Hematopoietic multipotent progenitor cell treated with erythropoietin and hydrocortisone succinate and interleukin-3 and kit ligand, for 15 days (in vitro differentiated cells): Measurements from ENCODE around the gene ZMYND11.

Experiments used
- DNase-seq: peaks from one replicate; pipeline ENCODE4 v3.0.0-alpha.2; 2015; ENCODE audit warnings: low spot score

The ZMYND11 gene

DNA sequence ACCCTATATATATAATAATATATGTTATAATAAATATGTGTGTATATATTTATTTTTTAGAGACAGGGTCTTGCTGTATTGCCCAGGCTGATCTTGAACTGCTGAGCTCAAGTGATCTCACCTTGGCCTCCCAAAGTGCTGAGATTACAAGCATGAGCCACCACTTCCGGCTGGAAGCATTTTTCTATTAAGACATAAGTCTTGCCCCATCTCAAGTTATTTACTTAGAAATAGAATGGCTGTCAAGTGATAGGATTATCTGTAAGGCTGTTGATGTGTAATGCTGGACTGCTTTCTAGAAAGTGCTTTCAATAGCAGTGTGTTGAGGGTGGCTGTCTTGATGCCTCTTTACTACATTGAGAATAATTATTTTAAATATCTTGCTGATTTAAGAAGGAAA is 65.2 kb downstream of the ZMYND11 start:
- DNase-seq = no peak

DNA sequence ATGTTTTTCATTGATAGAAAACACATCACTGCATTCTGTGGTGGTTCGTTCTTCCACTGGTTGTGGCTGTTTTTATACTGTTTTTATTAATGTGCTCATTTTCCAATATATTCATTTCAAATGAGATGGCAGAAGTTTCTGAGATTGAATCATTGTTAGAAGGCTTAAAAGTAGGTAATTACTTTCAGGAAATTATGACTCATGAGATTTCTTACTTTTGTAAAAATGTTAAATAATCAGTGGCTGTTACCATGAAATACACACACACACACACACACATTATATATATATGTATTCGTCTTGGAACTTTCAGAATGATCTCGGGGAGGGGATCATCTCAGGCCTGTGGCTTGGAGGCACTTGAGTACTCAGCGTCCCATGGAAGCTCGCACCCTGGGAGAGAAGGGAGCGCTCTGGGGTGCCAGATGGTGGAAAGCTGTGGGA is 66.1 kb downstream of the ZMYND11 start:
- DNase-seq = no peak

DNA sequence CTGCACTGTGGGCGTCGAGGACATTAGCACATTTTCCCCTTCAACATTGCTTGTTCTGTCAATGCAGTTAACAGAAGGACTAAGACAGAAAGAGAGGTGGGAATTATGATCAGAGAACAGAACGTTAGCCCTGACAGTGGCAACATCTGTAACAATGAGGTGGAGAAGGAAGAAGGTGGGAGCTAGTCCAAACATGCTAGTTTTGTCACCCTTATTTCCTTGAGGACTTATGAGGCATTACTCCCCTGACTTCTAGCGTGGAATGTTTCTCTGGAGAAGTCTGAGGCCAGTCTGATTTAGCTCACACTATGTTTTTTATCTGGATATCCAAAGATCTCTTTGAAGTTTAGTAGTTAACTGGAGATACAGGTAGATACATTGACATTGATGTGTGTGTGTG is 73.4 kb downstream of the ZMYND11 start:
- no peak for DNase-seq

DNA sequence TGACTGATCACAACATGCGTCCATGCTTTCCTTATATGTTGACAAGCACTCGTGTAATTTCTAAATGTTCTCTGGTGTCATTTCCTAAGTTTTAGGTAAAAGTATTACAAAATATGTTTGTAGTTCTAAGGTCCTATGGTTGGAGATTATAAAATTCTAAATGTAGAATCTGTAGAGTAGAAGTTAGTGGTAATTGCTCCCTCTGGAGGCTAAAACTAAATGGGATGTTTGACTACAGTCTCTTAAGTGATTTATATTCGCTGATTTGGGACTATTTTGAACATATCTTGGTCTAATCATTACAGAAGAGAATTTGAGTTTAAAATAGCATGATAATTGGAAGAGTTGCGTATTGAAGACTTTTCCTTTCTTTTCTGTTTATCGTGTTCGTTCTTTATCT is 74.1 kb downstream of the ZMYND11 start:
- DNase-seq = no peak

DNA sequence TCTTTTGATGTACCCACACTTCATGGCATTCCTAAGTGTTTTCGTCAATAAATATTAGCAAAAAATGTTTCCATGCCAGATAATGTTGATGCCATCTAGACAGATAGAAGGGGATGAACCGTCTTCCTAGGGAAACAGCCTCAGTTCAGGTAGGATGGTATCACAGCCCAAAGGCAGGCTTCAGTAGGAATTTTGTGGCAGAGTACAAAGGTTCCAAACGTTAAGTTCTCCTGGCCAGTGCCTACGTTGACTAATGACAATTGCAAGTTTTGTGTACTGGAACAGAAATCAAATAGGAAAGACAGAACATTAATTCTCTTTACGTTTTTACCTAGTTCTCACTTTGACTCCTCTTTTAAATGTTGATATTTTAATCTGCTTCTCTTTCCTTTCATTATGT is 75.0 kb downstream of the ZMYND11 start:
- DNase-seq = no peak

DNA sequence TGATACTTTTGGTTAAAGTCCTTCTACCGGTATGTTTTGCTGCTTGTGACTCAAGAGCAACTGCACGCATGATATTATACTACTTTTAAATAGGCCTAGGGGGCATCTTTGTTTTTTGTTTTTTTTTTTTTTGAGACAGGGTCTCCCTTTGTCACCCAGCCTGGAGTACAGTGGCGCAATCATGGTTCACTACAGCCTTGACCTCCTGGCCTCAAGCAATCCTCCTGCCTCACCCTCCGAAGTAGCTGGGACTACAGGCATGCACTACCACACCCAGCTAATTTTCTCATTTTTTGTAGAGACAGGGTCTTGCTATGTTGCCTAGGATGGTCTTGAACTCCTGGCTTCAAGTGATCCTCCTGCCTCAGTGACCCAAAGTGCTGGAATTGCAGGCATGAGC is 80.2 kb downstream of the ZMYND11 start:
- no peak for DNase-seq

DNA sequence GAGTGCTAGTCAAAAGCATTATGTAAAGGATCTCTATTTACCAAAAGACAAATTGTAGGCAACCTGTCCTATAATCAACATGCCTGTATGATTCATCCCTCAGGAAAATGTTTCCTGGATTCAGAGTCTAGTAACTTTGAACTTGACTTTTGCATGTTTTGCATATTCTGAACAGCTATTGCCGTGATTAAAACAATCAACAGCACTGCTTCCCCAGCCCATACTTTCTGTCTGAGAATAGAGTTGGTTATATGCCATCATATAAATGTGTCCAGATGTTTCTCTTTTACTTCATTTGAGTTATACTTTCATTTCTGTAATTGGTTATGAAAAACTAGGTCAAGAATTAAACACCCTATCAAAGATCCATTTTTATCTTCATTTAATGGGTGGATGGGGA is 83.5 kb downstream of the ZMYND11 start:
- DNase-seq = no peak

DNA sequence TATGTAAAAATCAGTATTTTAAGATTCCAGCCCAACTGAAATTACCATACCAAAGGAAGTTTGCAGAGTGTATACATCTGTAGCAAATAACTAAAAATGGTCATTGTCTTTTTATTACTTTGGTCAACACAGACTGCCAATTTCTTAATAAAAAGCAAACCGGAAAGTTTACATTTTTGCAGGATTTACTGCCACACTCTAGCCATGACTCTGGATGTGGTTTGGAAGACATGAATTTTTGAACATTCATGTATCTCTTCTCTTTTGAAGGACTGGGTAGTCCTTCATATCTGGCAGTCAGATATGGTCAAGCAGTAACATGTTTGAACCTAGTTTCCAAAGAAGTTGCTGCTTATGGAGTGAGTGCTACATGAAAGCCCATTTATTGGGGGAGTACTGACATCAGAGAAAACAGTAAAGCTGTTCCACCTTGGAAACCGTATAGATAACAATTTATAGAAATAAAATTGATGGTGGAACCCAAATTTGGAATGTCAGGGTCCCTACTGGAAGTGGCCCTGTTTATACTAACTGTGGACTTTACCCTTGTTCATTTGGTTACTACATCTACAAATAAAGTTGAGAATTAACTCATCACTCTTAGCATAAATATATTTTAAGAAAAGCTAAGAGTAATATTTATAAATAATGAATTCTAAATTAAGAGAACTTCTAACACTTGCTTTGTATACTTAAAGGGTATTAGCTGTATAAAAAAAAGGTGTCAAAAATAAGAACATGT is 84.6 kb downstream of the ZMYND11 start:
- DNase-seq = no peak

DNA sequence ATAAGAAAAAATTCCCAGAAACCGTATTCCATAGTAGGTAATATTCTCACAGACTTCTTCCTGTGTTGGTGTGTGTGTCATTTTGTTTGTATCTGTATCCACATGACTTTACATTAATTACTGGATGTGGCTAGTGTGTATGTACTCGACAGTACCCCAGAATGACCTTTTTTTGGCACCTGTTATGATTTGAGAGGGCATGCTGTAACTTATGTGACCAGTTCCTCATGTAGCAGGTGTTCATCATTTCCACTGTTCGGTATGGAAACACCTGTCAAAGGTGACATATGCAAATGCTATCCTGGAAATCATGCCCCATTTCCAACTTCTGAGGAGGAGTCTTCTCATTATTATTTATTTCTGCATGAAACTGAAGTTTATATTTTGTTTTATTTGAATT is 89.3 kb downstream of the ZMYND11 start:
- no peak for DNase-seq

DNA sequence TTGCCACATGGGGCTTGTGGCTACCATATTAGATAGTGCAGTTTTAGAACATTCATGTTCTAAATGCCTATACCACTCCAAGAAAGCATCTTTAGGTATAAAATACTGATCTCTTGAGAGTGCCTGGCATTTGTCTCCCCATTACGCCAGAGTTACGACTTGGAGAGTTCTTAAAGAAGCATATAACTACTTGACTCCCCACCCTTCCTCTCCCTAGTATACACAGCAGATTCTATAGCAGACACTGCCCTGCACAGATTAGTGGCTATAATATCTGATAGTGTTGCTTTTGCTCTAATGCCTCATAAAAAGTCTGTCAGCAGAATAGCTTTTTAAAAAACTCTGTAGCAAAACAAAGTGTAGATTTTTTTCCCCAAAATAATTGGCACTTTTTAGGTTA is 90.8 kb downstream of the ZMYND11 start:
- no peak for DNase-seq

DNA sequence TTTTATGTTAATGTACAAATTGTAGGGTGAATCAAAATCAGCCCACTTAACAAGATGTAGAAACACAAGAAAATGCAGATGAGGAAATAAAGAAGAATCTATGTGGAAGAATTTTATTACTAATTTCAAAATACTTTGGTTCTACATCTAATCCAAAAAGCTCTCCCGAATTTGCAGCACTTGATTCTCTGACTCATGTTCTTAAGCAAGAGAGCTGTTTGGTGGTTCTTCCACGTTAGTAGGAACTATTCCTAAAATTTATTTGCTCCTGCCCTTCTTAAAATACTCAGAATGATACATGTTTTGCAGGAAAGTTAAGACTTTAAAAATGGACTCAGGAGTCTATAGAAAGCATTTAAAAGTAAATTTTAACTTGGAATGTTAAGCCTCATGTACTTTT is 91.8 kb downstream of the ZMYND11 start:
- no peak for DNase-seq

DNA sequence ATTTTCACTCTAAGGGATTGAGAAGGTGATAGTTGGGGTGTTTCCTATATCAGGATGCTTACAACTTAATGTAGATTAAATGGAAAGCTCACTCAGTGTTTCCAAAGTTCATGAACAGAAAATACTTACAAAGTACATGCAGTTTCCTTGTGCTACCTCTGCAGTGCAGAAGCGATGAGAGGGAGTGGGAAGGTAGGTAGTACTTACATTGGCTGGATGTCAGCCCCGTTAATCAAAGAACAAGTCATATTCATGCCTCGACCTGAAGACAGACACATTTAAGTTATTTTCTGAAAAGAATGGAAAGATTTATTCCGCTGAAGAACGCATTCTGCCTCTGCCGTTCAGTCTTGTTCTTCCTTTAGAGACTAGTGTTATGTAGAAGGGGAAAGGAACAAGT is 93.1 kb downstream of the ZMYND11 start:
- no peak for DNase-seq

DNA sequence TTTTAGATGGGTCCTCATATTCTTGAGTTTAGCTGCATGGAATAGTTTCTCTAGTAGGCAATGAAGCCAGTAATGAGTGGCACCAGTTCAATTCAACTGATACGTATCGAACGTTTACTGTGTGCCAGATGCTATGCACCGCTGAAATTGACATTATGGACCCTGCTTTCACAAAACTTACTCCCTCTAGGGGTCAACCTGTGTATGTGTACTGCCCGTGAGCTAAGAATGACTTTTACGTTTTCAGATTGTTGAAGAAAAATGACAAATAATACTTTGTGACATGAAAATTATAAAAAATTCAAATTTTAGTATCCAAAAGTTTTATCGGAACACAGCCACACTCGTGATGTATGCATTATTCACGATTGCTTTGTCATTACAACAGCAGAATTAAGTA is 95.5 kb downstream of the ZMYND11 start:
- DNase-seq = peak; percentile 10

DNA sequence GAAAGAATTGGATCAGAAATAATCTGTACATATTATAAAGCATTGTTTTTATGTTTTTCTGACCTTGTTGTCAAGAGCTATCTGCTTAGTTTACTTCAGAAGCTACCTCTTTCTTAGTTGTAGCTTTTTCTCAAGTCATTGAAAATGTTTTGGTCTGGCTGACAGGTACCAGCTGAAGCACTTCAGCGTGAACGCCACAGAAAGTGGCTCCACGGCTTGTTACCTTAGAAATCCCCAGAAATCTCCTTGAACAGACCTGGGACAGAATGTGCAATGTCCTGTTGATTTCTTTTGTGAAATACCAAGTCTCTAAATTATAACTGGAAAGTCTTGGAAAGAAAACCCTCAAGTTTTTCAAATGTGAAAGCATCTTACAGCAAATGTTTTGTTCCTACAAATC is 96.8 kb downstream of the ZMYND11 start:
- no peak for DNase-seq

DNA sequence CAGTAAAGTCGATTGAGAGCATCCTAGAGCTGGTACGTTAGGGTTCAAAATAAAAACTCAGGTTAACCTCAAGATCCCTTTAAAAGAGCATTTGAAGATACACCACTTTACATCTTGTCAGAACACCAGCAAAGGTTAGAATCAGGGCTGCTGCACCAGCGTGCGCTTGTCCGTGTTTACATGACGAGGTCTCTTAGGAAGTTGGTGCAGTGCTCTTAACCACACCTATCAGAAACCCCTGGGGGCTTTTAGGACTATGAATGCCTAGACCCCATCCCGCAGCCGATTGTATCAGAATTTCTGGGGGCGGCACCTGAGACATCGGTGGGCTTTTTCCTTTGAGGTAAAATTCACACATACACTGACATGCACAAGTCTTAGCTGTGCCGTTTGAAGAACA is 97.6 kb downstream of the ZMYND11 start:
- no peak for DNase-seq

DNA sequence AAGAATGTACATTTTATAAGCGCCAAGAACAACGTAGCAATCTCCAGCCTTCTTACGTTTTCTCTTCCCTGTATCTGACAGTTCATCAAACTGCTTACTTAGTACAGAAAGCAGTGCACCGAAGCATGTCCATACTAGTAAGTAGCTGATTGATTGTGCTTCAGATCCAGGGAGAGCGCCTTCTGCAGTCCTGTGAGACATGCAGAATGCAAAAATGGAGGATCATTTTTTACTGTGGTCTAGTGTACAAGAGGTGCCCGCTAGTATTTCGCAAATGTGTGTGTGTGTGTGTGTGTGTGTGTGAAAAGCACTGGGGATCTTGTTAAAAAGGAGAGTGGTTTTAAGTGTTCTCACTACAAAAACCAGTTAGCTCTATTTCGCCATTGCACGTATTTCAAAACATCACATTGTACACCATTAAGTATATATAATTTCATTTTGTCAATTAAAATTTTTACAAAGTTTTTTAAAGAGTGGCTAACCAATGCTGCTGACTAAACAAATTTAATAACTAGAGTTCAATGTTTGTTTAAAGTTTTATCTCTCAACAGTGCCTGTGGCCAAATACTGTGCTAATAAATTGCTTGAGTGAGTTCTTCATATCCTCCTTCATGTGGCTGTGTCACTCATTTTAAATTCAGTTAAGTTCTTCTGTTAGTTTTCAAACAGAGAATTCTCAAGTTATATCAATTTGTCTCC is 99.6 kb downstream of the ZMYND11 start:
- no peak for DNase-seq

DNA sequence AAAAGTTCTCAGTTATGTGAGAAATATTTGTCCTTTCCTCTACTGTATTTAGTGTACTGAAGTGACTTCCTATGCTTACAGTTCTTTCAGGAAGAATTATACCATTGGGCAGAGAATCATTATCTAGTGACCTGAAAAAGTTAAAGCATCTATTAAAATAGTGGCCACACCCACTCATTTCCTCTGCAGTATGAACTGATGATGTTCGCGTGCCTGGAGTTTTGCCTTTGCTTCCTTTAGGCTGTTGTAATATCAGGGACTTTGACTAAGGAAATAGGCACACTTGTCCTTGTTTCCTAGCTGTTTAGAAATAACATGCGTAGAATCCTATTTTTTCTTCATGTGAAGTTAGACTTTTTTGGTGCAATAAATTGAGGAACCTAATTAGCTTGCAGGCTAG is 100.7 kb downstream of the ZMYND11 start:
- DNase-seq = no peak

DNA sequence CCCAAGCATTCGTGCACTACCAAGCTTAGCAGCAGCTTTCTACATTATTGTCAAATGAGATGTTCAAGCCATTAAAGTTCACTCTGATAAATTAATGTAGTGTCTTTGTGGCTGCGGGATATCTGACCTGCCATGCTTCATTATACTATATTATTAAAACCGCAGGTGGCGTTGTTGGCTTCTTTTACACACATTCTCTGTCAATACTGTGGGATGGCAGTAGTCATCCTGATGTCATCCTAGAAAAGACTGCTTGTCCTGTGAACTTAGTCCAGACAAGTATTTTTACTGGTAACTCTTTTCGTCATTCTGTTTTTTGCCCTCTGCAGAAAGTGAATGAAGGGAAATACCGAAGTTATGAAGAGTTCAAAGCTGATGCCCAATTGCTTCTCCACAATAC is 103.9 kb downstream of the ZMYND11 start:
- no peak for DNase-seq

DNA sequence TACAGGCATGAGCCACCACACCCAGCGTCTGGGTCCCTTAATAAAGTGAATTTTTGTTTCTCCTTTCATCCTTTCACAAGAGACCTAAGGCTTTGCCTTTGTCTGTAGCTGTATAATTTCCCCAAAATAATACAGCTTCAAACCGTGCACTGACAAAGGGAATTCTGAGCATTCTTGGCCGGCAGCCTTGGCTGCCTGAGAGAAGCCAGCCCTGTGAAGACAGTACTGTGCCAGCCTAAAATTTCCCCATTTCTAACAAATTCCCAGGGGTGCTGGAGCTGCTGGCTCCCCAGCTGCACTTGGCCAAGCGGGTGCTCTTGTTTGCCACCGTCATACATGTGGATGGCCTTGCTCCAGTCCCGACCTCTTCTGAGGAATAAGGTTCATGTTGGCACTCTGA is 106.2 kb downstream of the ZMYND11 start:
- no peak for DNase-seq

DNA sequence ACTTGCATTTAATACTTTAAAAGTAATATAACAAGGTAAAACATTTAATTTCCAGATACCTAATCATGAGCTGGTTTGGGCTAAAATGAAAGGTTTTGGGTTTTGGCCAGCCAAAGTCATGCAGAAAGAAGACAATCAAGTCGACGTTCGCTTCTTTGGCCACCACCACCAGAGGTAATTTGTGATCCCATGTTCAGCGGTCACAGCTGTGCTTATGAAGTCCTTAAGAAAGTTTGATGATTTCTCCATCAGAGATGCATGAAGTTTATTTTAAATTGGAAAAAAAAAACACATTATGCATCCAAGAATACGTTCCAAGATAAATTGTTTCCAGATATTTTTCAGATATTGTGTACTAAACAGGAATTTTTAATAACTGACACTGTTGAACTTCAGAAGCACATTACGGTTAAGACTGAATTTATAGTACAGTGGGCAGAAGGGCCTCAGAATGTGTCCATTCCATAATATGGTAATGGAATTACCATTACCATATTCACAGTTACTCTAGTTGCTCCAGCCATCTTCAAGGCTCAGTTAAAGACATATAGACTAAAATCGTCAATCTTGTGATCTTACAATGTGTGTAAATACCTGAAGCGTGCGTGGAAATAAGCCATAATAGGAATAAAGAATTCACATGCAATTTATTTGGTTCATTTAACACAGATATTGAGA is 106.8 kb downstream of the ZMYND11 start:
- no peak for DNase-seq

DNA sequence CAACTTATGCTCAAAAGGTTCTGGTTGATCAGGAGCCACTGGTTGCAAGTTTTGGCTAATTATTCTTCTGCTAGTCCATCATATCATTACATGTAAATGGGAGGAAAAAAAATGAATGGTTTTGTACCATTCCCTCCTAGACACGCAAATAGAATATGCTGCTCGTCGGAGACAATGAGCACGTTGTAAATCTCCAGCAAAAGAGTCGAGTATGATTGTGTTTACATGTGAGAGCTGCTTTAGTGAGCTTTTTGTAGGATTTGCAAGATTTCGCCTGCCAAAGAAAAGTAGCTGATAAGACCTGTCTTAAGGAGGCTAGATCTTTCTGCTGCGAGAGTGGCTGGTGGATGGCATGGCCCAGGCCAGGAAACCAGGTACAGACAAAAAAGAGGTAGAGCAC is 109.0 kb downstream of the ZMYND11 start:
- DNase-seq = no peak

DNA sequence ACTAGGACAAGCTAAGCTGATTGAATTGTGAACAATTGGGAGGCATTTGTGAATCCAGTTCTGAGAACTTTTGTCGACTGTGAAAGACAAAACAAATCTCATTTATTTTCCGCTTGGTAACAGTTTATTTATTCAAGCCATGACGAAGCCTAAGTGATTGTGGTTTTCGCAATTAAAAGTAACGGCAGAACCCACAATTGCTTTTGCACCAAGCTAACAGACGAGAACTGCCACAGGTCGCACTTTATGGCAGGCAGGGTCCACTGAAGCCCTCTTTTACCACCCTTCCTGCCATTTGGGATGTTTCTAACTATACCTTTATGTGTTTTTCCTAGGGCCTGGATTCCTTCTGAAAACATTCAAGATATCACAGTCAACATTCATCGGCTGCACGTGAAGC is 111.2 kb downstream of the ZMYND11 start:
- no peak for DNase-seq

DNA sequence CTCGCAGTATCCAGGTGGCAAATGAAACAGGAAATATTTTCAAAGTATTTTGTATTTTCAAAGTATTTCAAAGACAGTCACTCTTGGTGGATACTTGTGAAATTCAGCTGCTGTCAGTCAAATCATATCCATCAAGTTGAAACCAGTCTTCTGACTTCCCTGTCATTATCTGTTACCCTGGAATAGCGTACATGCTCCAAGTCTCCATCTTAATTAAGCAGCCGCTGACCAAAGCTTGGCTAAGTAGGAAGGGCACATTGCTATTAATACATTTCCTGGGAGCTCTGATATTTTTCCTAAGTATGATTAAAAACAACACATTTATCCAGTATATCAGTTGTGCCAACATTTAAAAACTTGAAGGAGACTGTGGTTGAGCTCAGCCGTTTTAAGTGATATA is 112.2 kb downstream of the ZMYND11 start:
- no peak for DNase-seq
